ENCODE measurements around the gene RNF111. TPM values are rescaled to one million over a fixed set of nuclear protein-coding genes. Genes with fewer than 3 reads are reported as not detected.

The RNF111 gene
- total and polyA plus RNA-seq, 2 of the 13 experiments (the other 11 are each of a cell fraction or from before 2014, with no cell fraction given) = 12.1 to 23.1 TPM

- TF ChIP-seq ESRRA (CRISPR knock-in tag; IDR thresholded peaks at IDR 0.05; ENCODE audit: low read depth) (0 out of 2 replicates have a peak, but pooled peaks have one; percentile 25), PHF5A (CRISPR knock-in tag; IDR thresholded peaks at IDR 0.05; ENCODE audit: low read depth, unreplicated experiment) (no peak), FOXM1 (CRISPR knock-in tag; IDR thresholded peaks at IDR 0.05) (peak; percentile 97), ZNF280B (CRISPR knock-in tag; IDR thresholded peaks at IDR 0.05; ENCODE audit: borderline replicate concordance) (no peak), MLXIP (CRISPR knock-in tag; IDR thresholded peaks at IDR 0.05; ENCODE audit: borderline replicate concordance) (no peak), NFIC (IDR thresholded peaks at IDR 0.05; ENCODE audit: low read length) (no peak), ZNF766 (CRISPR knock-in tag; IDR thresholded peaks at IDR 0.05; ENCODE audit: borderline replicate concordance) (0 out of 2 replicates have a peak, but pooled peaks have one; percentile 70), MAZ (IDR thresholded peaks at IDR 0.05; ENCODE audit: borderline replicate concordance, low read depth, low read length) (no peak), MAZ (CRISPR knock-in tag; IDR thresholded peaks at IDR 0.05; ENCODE audit: low read depth) (no peak), SNAPC2 (CRISPR knock-in tag; IDR thresholded peaks at IDR 0.05) (no peak), CEBPZ (IDR thresholded peaks at IDR 0.05; ENCODE audit: low read length) (no peak), NFIB (CRISPR knock-in tag; IDR thresholded peaks at IDR 0.05; ENCODE audit: borderline replicate concordance) (no peak), SUZ12 (IDR thresholded peaks at IDR 0.05; ENCODE audit: low read depth, low read length) (no peak), EEA1 (CRISPR knock-in tag; IDR thresholded peaks at IDR 0.05; ENCODE audit: borderline replicate concordance) (0 out of 2 replicates have a peak, but pooled peaks have one; percentile 71)
- TF ChIP-seq, protein P1, sequence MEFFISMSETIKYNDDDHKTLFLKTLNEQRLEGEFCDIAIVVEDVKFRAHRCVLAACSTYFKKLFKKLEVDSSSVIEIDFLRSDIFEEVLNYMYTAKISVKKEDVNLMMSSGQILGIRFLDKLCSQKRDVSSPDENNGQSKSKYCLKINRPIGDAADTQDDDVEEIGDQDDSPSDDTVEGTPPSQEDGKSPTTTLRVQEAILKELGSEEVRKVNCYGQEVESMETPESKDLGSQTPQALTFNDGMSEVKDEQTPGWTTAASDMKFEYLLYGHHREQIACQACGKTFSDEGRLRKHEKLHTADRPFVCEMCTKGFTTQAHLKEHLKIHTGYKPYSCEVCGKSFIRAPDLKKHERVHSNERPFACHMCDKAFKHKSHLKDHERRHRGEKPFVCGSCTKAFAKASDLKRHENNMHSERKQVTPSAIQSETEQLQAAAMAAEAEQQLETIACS (CRISPR knock-in tag; IDR thresholded peaks at IDR 0.05) = no peak
- TF ChIP-seq, protein P2, sequence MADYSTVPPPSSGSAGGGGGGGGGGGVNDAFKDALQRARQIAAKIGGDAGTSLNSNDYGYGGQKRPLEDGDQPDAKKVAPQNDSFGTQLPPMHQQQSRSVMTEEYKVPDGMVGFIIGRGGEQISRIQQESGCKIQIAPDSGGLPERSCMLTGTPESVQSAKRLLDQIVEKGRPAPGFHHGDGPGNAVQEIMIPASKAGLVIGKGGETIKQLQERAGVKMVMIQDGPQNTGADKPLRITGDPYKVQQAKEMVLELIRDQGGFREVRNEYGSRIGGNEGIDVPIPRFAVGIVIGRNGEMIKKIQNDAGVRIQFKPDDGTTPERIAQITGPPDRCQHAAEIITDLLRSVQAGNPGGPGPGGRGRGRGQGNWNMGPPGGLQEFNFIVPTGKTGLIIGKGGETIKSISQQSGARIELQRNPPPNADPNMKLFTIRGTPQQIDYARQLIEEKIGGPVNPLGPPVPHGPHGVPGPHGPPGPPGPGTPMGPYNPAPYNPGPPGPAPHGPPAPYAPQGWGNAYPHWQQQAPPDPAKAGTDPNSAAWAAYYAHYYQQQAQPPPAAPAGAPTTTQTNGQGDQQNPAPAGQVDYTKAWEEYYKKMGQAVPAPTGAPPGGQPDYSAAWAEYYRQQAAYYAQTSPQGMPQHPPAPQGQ (CRISPR knock-in tag; IDR thresholded peaks at IDR 0.05; ENCODE audit: borderline replicate concordance) = no peak
Observed at GRCh38 chr15:59104912-59105732, 117.7 kb downstream of the RNF111 start, which contains the start of gene CCNB2 (continued).
